HS-5 (cell line): Measurements from ENCODE around the gene VAV3.

Experiments used
- DNase-seq: peaks from one replicate; pipeline ENCODE4 v3.0.0-alpha.2; 2012; ENCODE audit warnings: low read depth

Gene VAV3

GRCh38 chr1:107637101-107637500, 327.9 kb downstream of the VAV3 start:
- DNase-seq: no peak

- DNase-seq: no peak
Measured at GRCh38 chr1:107633596-107633995, 331.4 kb downstream of the VAV3 start.

GRCh38 chr1:107626073-107626796, 338.7 kb downstream of the VAV3 start:
- DNase-seq: no peak

- DNase-seq: no peak
Measured at GRCh38 chr1:107625405-107626029, 339.5 kb downstream of the VAV3 start.

- no peak for DNase-seq
Measured at GRCh38 chr1:107623431-107623830, 341.5 kb downstream of the VAV3 start.

GRCh38 chr1:107622966-107623365, 342.0 kb downstream of the VAV3 start:
- DNase-seq: peak; percentile 14

- DNase-seq: no peak
Measured at GRCh38 chr1:107622535-107622934, 342.4 kb downstream of the VAV3 start.

GRCh38 chr1:107620753-107621152, 344.2 kb downstream of the VAV3 start:
- DNase-seq: no peak

GRCh38 chr1:107618539-107618938, 346.4 kb downstream of the VAV3 start:
- DNase-seq: no peak

- DNase-seq: no peak
Measured at GRCh38 chr1:107617921-107618320, 347.1 kb downstream of the VAV3 start.

GRCh38 chr1:107617456-107617855, 347.5 kb downstream of the VAV3 start:
- no peak for DNase-seq

- DNase-seq: no peak
Measured at GRCh38 chr1:107609808-107610207, 355.2 kb downstream of the VAV3 start.

- DNase-seq: no peak
Measured at GRCh38 chr1:107604825-107605224, 360.2 kb downstream of the VAV3 start.

- no peak for DNase-seq
Measured at GRCh38 chr1:107600607-107601160, 364.3 kb downstream of the VAV3 start.

- DNase-seq: no peak
Measured at GRCh38 chr1:107599220-107599619, 365.8 kb downstream of the VAV3 start.

- no peak for DNase-seq
Measured at GRCh38 chr1:107597290-107597689, 367.7 kb downstream of the VAV3 start.

- no peak for DNase-seq
Measured at GRCh38 chr1:107594536-107594935, 370.4 kb downstream of the VAV3 start.

GRCh38 chr1:107593501-107594209, 371.3 kb downstream of the VAV3 start:
- DNase-seq: no peak

- no peak for DNase-seq
Measured at GRCh38 chr1:107590900-107591622, 373.9 kb downstream of the VAV3 start.

- DNase-seq: no peak
Measured at GRCh38 chr1:107590087-107590486, 374.9 kb downstream of the VAV3 start.

GRCh38 chr1:107588321-107588720, 376.7 kb downstream of the VAV3 start:
- no peak for DNase-seq

- no peak for DNase-seq
Measured at GRCh38 chr1:107575226-107575625, 389.8 kb downstream of the VAV3 start.
